MM.1S (cell line): ENCODE data around the gene DGCR6L.
"Not testable (repeated sequence)": the region's sequence is repeated elsewhere in the genome, so short reads cannot be mapped to it uniquely, and the experiment has no call there.

ENCODE experiments used
- DNase-seq: peaks from one replicate; pipeline ENCODE4 v3.0.0-alpha.2; 2015
- H2AFZ ChIP-seq: fragments of 300-600 bp; sonication (generic); 2 replicates; pipeline ENCODE4 v1.6.0; 2016; ENCODE audit warnings: antibody characterized with exemption, low read length
- H3F3A ChIP-seq: fragments of 300-600 bp; sonication (generic); 2 replicates; pipeline ENCODE4 v1.6.1; 2016; ENCODE audit warnings: mild to moderate bottlenecking, antibody characterized with exemption, low read length, moderate library complexity, mixed read lengths; ENCODE audit not compliant: insufficient read depth
- H3K27ac ChIP-seq: fragments of 300-600 bp; sonication (generic); 2 replicates; pipeline ENCODE4 v1.5.1; 2016; ENCODE audit warnings: mild to moderate bottlenecking, low read length
- H3K27me3 ChIP-seq: fragments of 300-600 bp; sonication (generic); replicated peaks from 2 replicates; pipeline ENCODE4 v1.6.0; 2016; ENCODE audit warnings: low read length; ENCODE audit not compliant: insufficient read depth
- H3K36me3 ChIP-seq: fragments of 300-600 bp; sonication (generic); replicated peaks from 2 replicates; pipeline ENCODE4 v1.6.1; 2016; ENCODE audit warnings: mild to moderate bottlenecking, low read length, mixed read lengths; ENCODE audit not compliant: insufficient read depth
- H3K4me1 ChIP-seq: fragments of 300-600 bp; sonication (generic); 2 replicates; pipeline ENCODE4 v1.6.1; 2016; ENCODE audit warnings: low read length, mixed read lengths
- H3K4me2 ChIP-seq: fragments of 300-600 bp; sonication (generic); 2 replicates; pipeline ENCODE4 v1.6.0; 2016; ENCODE audit warnings: low read depth, low read length
- H3K4me3 ChIP-seq: fragments of 300-600 bp; sonication (generic); 2 replicates; pipeline ENCODE4 v1.5.1; 2016; ENCODE audit warnings: low read length, mixed read lengths
- H3K79me2 ChIP-seq: fragments of 300-600 bp; sonication (generic); 2 replicates; pipeline ENCODE4 v1.6.1; 2016; ENCODE audit warnings: mixed run types, low read length, mixed read lengths
- H3K9ac ChIP-seq: fragments of 300-600 bp; sonication (generic); 2 replicates; pipeline ENCODE4 v1.6.1; 2016; ENCODE audit warnings: low read length, mixed read lengths
- H3K9me2 ChIP-seq: fragments of 300-600 bp; sonication (generic); replicated peaks from 2 replicates; pipeline ENCODE4 v1.6.1; 2016; ENCODE audit warnings: mild to moderate bottlenecking, low read length, mixed read lengths; ENCODE audit not compliant: insufficient read depth
- H3K9me3 ChIP-seq: fragments of 300-600 bp; sonication (generic); replicated peaks from 2 replicates; pipeline ENCODE4 v1.6.1; 2016; ENCODE audit warnings: mild to moderate bottlenecking, low read length, mixed read lengths; ENCODE audit not compliant: insufficient read depth
- H4K20me1 ChIP-seq: fragments of 300-600 bp; sonication (generic); 2 replicates; pipeline ENCODE4 v1.6.1; 2016; ENCODE audit warnings: mild to moderate bottlenecking, low read length, moderate library complexity, mixed read lengths; ENCODE audit not compliant: insufficient read depth
- CTCF ChIP-seq: fragments of 300-600 bp; sonication (generic); IDR thresholded peaks from 2 replicates; pipeline ENCODE4 v1.5.1; 2016; ENCODE audit warnings: antibody characterized with exemption, low read length, mixed read lengths
- EZH2 ChIP-seq: fragments of 300-600 bp; sonication (generic); optimal IDR thresholded peaks from 2 replicates; pipeline ENCODE3; 2017; ENCODE audit warnings: low read depth, mild to moderate bottlenecking, antibody characterized with exemption, low read length, mixed read lengths
- EZH2phosphoT487 ChIP-seq: fragments of 300-600 bp; sonication (generic); IDR thresholded peaks from 2 replicates; pipeline ENCODE4 v1.6.1; 2018; ENCODE audit warnings: antibody characterized with exemption, low read length

Gene DGCR6L

GRCh38 chr22:20306646-20307447 lies 13.0 kb downstream of the DGCR6L start:
- not testable (repeated sequence) for H3K4me2 ChIP-seq, H3F3A ChIP-seq, H3K27me3 ChIP-seq

GRCh38 chr22:20305894-20306645 lies 13.8 kb downstream of the DGCR6L start:
- Histone ChIP-seq H3K4me3 (no peak overlapping the region), H3K36me3 (no peaks in the 10 kb centered on the region), H3K9me2 (no peaks in the 10 kb centered on the region), H3K27ac (no peak overlapping the region), H3F3A (no peaks in the 10 kb centered on the region), H4K20me1 (no peaks in the 10 kb centered on the region), H2AFZ (no peak overlapping the region), H3K4me1 (no peaks in the 10 kb centered on the region), H3K79me2 (no peaks in the 10 kb centered on the region), H3K27me3 (peaks cover 4% of the 10 kb centered on the region; the same call in 1 of the 2 replicates), H3K4me2 (no peak overlapping the region), H3K9ac (no peak overlapping the region), H3K9me3 (no peaks in the 10 kb centered on the region)
- no peak for TF ChIP-seq EZH2phosphoT487
- no peak for TF ChIP-seq EZH2
- TF ChIP-seq CTCF: no peak
- DNase-seq: no peak

More at GRCh38 chr22:20306646-20307447, 13.0 kb downstream of the DGCR6L start:
- not testable (repeated sequence) for H3K9ac ChIP-seq, H3K9me2 ChIP-seq, H3K36me3 ChIP-seq, H3K9me3 ChIP-seq, H3K79me2 ChIP-seq, H3K4me3 ChIP-seq, DNase-seq, H3K27ac ChIP-seq, H2AFZ ChIP-seq, H4K20me1 ChIP-seq, H3K4me1 ChIP-seq

GRCh38 chr22:20305230-20305893 lies 14.5 kb downstream of the DGCR6L start:
- H3K36me3 ChIP-seq, H3K9ac ChIP-seq, H2AFZ ChIP-seq, H3K27ac ChIP-seq, H3K79me2 ChIP-seq, H3F3A ChIP-seq, H4K20me1 ChIP-seq, H3K9me2 ChIP-seq, H3K27me3 ChIP-seq, H3K9me3 ChIP-seq, DNase-seq, H3K4me1 ChIP-seq, H3K4me3 ChIP-seq, H3K4me2 ChIP-seq: not testable (repeated sequence)

- DNase-seq: no peak
- Histone ChIP-seq H4K20me1 (no peaks in the 10 kb centered on the region), H3K4me1 (no peaks in the 10 kb centered on the region), H3K36me3 (no peaks in the 10 kb centered on the region), H3K4me3 (no peak overlapping the region), H3K9ac (no peak overlapping the region), H2AFZ (no peak overlapping the region), H3K27ac (no peak overlapping the region), H3K27me3 (peaks cover 10% of the 10 kb centered on the region; the same call in 1 of the 2 replicates), H3F3A (no peaks in the 10 kb centered on the region), H3K9me3 (no peaks in the 10 kb centered on the region), H3K9me2 (no peaks in the 10 kb centered on the region), H3K79me2 (no peaks in the 10 kb centered on the region), H3K4me2 (no peak overlapping the region)
- TF ChIP-seq CTCF (no peak), EZH2 (no peak), EZH2phosphoT487 (no peak)
Observed at GRCh38 chr22:20304646-20305045, 15.2 kb downstream of the DGCR6L start.

GRCh38 chr22:20303229-20303534 lies 16.7 kb downstream of the DGCR6L start:
- not testable (repeated sequence) for H3K4me3 ChIP-seq, H3K9ac ChIP-seq, H4K20me1 ChIP-seq, H3F3A ChIP-seq, H3K9me2 ChIP-seq, H3K4me1 ChIP-seq, H3K9me3 ChIP-seq, H3K27ac ChIP-seq, DNase-seq, H3K36me3 ChIP-seq, H2AFZ ChIP-seq, H3K79me2 ChIP-seq, H3K4me2 ChIP-seq
- peaks cover 13% of the 10 kb centered on the region; the same call in 1 of the 2 replicates for H3K27me3 ChIP-seq
